Measurements from ENCODE around the gene MYH6.

- TF ChIP-seq CTCF (IDR thresholded peaks at IDR 0.05) (no peak), POLR2A (IDR thresholded peaks at IDR 0.05) (no peak)
Measured at GRCh38 chr14:23399591-23399990, 8.5 kb downstream of the MYH6 start.

Measured in body of pancreas (tissue), 4 donors.